ENCODE results near the gene FBXO42.
A peak's percentile ranks its signal among the peaks of the same experiment; 100 is the strongest.
"Not testable (repeated sequence)": the region's sequence is repeated elsewhere in the genome, so short reads cannot be mapped to it uniquely, and the experiment has no call there.

The FBXO42 gene

GRCh38 chr1:16235347-16235746 lies 116.9 kb downstream of the FBXO42 start:
- Histone ChIP-seq H3K36me3 (ENCODE audit: insufficient read depth, low read length) (no peaks in the 10 kb centered on the region), H3K9me3 (ENCODE audit: low read length) (no peaks in the 10 kb centered on the region), H3K4me3 (ENCODE audit: low read length) (no peak overlapping the region), H3K4me1 (ENCODE audit: insufficient read depth, low read length) (peaks cover 12% of the 10 kb centered on the region), H2AFZ (ENCODE audit: low read depth, low read length) (no peak overlapping the region), H3K27me3 (ENCODE audit: insufficient read depth, low read length) (no peaks in the 10 kb centered on the region)

DNA sequence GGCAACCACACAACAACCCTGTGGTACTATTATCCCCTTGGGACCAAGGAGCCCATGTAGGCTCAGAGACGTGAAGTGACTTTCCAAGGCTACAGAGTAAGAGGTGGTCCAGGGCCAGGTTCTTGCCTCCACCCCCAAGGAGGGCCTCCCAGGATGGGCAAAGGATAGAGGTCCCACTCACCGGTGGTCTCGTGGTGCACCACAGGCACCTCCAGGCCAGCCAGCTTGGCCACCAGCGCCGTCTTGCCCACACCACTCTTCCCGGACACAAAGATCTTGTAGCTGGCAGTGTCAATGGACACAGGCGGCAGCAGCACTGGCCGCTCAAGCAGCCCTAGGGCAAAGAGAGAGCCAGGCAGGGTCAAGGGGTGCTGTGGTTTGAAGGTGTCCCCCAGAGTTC lies 118.8 kb downstream of the FBXO42 start:
- no peaks in the 10 kb centered on the region for H3K36me3 ChIP-seq (ENCODE audit: insufficient read depth, low read length)
- no peak overlapping the region for H2AFZ ChIP-seq (ENCODE audit: low read depth, low read length)
- no peaks in the 10 kb centered on the region for H3K9me3 ChIP-seq (ENCODE audit: low read length)
- peaks cover 12% of the 10 kb centered on the region for H3K4me1 ChIP-seq (ENCODE audit: insufficient read depth, low read length)
- no peak overlapping the region for H3K4me3 ChIP-seq (ENCODE audit: low read length)
- peaks cover 11% of the 10 kb centered on the region for H3K27me3 ChIP-seq (ENCODE audit: insufficient read depth, low read length)

- peaks cover 8% of the 10 kb centered on the region for H3K4me1 ChIP-seq (ENCODE audit: insufficient read depth, low read length)
- H3K27me3 ChIP-seq (ENCODE audit: insufficient read depth, low read length): peaks cover 22% of the 10 kb centered on the region
- no peak overlapping the region for H3K4me3 ChIP-seq (ENCODE audit: low read length)
- H3K36me3 ChIP-seq (ENCODE audit: insufficient read depth, low read length): no peaks in the 10 kb centered on the region
- no peak overlapping the region for H2AFZ ChIP-seq (ENCODE audit: low read depth, low read length)
- H3K9me3 ChIP-seq (ENCODE audit: low read length): no peaks in the 10 kb centered on the region
These were observed 120.0 kb downstream of the FBXO42 start for GRCh38 chr1:16232316-16232710.

- Histone ChIP-seq H3K9me3 (ENCODE audit: low read length) (no peaks in the 10 kb centered on the region), H3K27me3 (ENCODE audit: insufficient read depth, low read length) (peaks cover 29% of the 10 kb centered on the region), H3K4me3 (ENCODE audit: low read length) (no peak overlapping the region), H3K4me1 (ENCODE audit: insufficient read depth, low read length) (peaks cover 10% of the 10 kb centered on the region), H2AFZ (ENCODE audit: low read depth, low read length) (no peak overlapping the region), H3K36me3 (ENCODE audit: insufficient read depth, low read length) (no peaks in the 10 kb centered on the region)
These were observed 120.7 kb downstream of the FBXO42 start for GRCh38 chr1:16231331-16232315.

DNA sequence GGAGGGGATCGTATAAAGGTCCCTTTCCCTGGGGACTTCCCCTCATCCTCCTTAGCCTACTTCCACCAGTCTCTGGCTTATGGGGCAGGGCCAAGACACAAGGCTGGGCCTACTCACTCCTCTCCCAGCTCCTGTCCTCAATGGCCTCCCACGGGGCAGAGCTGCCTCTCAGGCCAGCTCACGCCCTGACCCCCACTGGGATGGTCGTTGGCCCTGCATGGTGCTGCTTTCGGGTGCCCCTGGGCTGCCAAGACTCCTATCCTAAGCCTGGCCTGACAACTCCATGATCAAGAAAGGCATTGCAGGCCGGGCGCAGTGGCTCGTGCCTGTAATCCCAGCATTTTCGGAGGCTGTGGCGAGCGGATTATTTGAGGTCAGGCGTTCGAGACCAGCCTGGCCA lies 121.5 kb downstream of the FBXO42 start:
- peaks cover 38% of the 10 kb centered on the region for H3K27me3 ChIP-seq (ENCODE audit: insufficient read depth, low read length)
- no peak overlapping the region for H2AFZ ChIP-seq (ENCODE audit: low read depth, low read length)
- H3K9me3 ChIP-seq (ENCODE audit: low read length): peaks cover 4% of the 10 kb centered on the region
- H3K36me3 ChIP-seq (ENCODE audit: insufficient read depth, low read length): no peaks in the 10 kb centered on the region
- H3K4me3 ChIP-seq (ENCODE audit: low read length): no peak overlapping the region
- peaks cover 5% of the 10 kb centered on the region for H3K4me1 ChIP-seq (ENCODE audit: insufficient read depth, low read length)

DNA sequence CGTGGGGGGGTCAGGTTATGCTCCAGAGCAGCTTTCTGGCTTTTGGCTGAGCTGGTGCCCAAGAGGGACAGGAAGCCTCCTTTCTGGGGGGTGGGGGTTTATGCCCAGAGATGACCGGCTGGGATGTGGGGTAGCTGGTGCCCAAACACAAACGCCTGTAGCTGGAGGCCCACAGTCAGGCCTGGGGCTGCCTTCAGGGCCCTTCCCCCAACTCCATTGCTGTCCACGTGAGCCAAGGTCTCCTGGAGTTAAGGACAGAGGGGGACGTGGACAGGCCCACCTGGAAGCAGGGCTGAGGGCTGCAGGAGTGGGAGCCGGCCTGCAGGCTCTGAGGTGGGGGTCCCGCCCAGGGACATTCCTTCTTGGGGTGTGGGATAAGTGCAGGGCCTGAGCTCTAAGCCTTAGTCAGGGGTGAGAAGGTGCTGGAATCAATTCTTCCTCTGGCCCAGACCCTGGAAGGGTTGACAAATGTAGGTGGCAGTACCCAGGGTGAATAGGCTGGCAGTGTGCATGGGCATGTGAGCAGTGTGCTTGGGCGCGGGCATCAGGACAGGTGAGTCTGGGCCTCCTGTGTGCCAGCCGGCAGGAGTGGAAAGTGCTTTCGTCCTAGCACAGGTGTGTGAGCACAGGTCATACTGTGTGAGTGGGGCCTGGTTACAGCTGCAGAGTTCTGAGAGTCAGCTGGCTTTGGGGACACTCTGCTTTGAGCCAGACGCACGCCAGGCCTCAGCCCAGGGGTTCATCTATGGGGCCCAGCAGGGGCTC lies 122.1 kb downstream of the FBXO42 start:
- Histone ChIP-seq H3K36me3 (ENCODE audit: insufficient read depth, low read length) (no peaks in the 10 kb centered on the region), H3K9me3 (ENCODE audit: low read length) (peaks cover 4% of the 10 kb centered on the region), H3K4me3 (ENCODE audit: low read length) (no peak overlapping the region), H2AFZ (ENCODE audit: low read depth, low read length) (no peak overlapping the region), H3K27me3 (ENCODE audit: insufficient read depth, low read length) (peaks cover 43% of the 10 kb centered on the region), H3K4me1 (ENCODE audit: insufficient read depth, low read length) (peaks cover 5% of the 10 kb centered on the region)

DNA sequence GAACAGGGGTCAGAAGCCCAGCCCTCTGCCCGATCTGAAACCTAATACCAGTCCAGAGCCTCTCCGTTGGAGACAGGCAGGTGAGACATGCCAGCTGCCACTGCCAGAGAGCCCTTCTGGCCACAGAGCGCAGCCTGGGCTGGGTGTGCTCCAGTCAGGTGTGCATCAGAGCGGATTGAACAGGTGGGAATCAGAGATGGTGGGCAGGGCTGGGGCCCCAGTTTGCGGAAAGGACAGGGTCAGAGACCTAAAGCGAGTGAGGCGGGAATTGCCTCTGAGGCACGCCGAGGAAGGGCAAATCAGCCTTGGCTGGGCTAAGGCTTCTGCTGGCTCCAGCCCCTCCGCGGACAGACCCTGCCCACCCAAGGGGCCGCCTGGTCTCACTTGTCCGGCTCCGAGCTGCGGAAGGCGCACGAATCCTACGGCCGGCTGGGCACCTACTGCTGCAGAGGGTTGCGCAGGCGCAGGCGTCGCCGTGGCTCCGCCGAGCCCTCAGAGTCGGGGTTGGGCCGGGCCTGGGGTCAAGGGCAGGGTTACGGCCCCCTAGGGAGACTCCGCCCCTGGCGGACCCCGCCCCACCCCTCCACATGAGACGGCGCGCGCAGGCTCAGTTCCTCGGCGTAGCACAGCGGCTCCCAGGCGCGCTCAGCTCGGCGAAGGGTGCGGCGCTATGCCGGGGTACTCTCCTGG lies 125.6 kb downstream of the FBXO42 start:
- H3K4me1 ChIP-seq (ENCODE audit: insufficient read depth, low read length): peaks cover 5% of the 10 kb centered on the region
- peaks cover 49% of the 10 kb centered on the region for H3K27me3 ChIP-seq (ENCODE audit: insufficient read depth, low read length)
- H3K36me3 ChIP-seq (ENCODE audit: insufficient read depth, low read length): no peaks in the 10 kb centered on the region
- no peak overlapping the region for H2AFZ ChIP-seq (ENCODE audit: low read depth, low read length)
- peaks cover 4% of the 10 kb centered on the region for H3K9me3 ChIP-seq (ENCODE audit: low read length)
- peak overlapping the region; percentile 29 for H3K4me3 ChIP-seq (ENCODE audit: low read length)

GRCh38 chr1:16226129-16226489 lies 126.2 kb downstream of the FBXO42 start:
- no peaks in the 10 kb centered on the region for H3K36me3 ChIP-seq (ENCODE audit: insufficient read depth, low read length)
- H3K9me3 ChIP-seq (ENCODE audit: low read length): peaks cover 4% of the 10 kb centered on the region
- H3K27me3 ChIP-seq (ENCODE audit: insufficient read depth, low read length): peaks cover 49% of the 10 kb centered on the region
- H3K4me3 ChIP-seq (ENCODE audit: low read length): no peak overlapping the region
- H2AFZ ChIP-seq (ENCODE audit: low read depth, low read length): no peak overlapping the region
- H3K4me1 ChIP-seq (ENCODE audit: insufficient read depth, low read length): peaks cover 5% of the 10 kb centered on the region

DNA sequence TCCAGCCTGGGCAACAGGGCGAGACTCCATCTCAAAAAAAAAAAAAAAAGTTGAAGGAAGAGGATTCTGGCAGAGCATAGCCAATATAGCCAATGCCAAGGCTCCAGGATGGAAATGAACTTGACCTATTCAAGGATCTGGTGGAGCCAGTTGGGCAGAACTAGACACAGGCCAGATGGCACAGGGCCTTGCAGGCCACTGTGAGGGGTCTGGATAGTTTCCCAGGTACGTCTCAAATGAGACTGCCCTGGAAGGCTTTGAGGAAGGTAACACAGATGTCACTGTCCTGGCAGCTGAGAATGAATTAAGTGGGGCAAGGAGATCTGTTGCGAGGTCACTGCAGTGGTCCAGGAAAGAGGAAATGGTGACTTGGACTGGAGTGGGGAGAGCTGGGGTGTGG lies 127.8 kb downstream of the FBXO42 start:
- H3K9me3 ChIP-seq (ENCODE audit: low read length): peaks cover 4% of the 10 kb centered on the region
- peaks cover 53% of the 10 kb centered on the region for H3K27me3 ChIP-seq (ENCODE audit: insufficient read depth, low read length)
- no peaks in the 10 kb centered on the region for H3K36me3 ChIP-seq (ENCODE audit: insufficient read depth, low read length)
- no peak overlapping the region for H2AFZ ChIP-seq (ENCODE audit: low read depth, low read length)
- peaks cover 5% of the 10 kb centered on the region for H3K4me1 ChIP-seq (ENCODE audit: insufficient read depth, low read length)
- H3K4me3 ChIP-seq (ENCODE audit: low read length): no peak overlapping the region

DNA sequence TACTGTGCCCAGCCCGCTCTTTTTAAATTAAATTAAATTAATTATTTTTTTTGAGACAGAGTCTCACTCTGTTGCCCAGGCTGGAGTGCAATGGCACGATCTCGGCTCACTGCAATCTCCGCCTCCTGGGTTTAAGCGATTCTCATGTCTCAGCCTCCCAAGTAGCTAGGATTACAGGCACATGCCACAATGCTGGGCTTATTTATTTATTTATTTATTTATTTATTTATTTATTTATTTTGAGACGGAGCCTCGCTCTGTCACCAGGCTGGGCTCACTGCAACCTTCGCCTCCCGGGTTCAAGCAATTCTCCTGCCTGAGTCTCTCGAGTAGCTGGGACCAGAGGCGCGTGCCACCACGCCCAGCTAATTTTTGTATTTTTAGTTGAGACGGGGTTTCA lies 129.6 kb downstream of the FBXO42 start:
- H3K27me3 ChIP-seq (ENCODE audit: insufficient read depth, low read length): peaks cover 46% of the 10 kb centered on the region
- H3K36me3 ChIP-seq (ENCODE audit: insufficient read depth, low read length); H3K4me1 ChIP-seq (ENCODE audit: insufficient read depth, low read length); H2AFZ ChIP-seq (ENCODE audit: low read depth, low read length); H3K9me3 ChIP-seq (ENCODE audit: low read length); H3K4me3 ChIP-seq (ENCODE audit: low read length): not testable (repeated sequence)

- Histone ChIP-seq H3K9me3 (ENCODE audit: low read length) (peaks cover 4% of the 10 kb centered on the region), H3K4me1 (ENCODE audit: insufficient read depth, low read length) (peaks cover 8% of the 10 kb centered on the region), H3K36me3 (ENCODE audit: insufficient read depth, low read length) (no peaks in the 10 kb centered on the region), H2AFZ (ENCODE audit: low read depth, low read length) (no peak overlapping the region), H3K4me3 (ENCODE audit: low read length) (no peak overlapping the region), H3K27me3 (ENCODE audit: insufficient read depth, low read length) (peaks cover 42% of the 10 kb centered on the region)
These were observed 130.8 kb downstream of the FBXO42 start for GRCh38 chr1:16221499-16221898.

GRCh38 chr1:16219968-16220500 lies 132.2 kb downstream of the FBXO42 start:
- peaks cover 35% of the 10 kb centered on the region for H3K27me3 ChIP-seq (ENCODE audit: insufficient read depth, low read length)
- no peak overlapping the region for H2AFZ ChIP-seq (ENCODE audit: low read depth, low read length)
- no peaks in the 10 kb centered on the region for H3K36me3 ChIP-seq (ENCODE audit: insufficient read depth, low read length)
- no peak overlapping the region for H3K4me3 ChIP-seq (ENCODE audit: low read length)
- H3K4me1 ChIP-seq (ENCODE audit: insufficient read depth, low read length): peaks cover 9% of the 10 kb centered on the region
- no peaks in the 10 kb centered on the region for H3K9me3 ChIP-seq (ENCODE audit: low read length)

DNA sequence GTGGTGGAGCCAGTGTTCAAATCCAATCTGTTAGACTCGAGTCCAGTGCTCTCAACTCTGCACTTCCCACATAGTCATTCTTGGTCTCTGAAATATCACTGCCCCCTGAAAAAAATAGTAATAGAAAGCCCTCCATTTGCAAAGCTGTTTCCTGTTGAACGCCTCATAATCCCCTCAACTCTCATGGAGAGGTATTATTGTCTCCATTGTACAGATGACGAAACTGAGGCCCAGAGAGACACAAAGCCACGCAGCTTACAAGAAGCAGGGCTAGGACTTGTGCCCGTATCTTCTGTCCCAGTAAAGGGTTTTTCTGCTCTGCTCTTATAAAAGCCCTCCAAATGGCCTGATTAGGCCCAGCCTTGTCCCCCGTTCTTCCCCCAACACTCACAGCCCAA lies 133.6 kb downstream of the FBXO42 start:
- peaks cover 31% of the 10 kb centered on the region for H3K27me3 ChIP-seq (ENCODE audit: insufficient read depth, low read length)
- no peaks in the 10 kb centered on the region for H3K36me3 ChIP-seq (ENCODE audit: insufficient read depth, low read length)
- no peak overlapping the region for H2AFZ ChIP-seq (ENCODE audit: low read depth, low read length)
- no peak overlapping the region for H3K4me3 ChIP-seq (ENCODE audit: low read length)
- peaks cover 9% of the 10 kb centered on the region for H3K4me1 ChIP-seq (ENCODE audit: insufficient read depth, low read length)
- no peaks in the 10 kb centered on the region for H3K9me3 ChIP-seq (ENCODE audit: low read length)

All from neuron (in vitro differentiated cells).